ENCODE measurements around the gene SOCS1.

GRCh38 chr16:11303405-11304138 lies 47.6 kb upstream of the SOCS1 start:
- no peak for TF ChIP-seq CTCF (IDR thresholded peaks at IDR 0.05 in 8 of 11, conservative IDR thresholded peaks at IDR 0.05 in 3 of 11)
- no peak for TF ChIP-seq POLR2AphosphoS5 (IDR thresholded peaks at IDR 0.05)
- no peak for TF ChIP-seq POLR2A (IDR thresholded peaks at IDR 0.05)
